Measurements from ENCODE around the gene AP1S1. TPM values are rescaled to one million over a fixed set of nuclear protein-coding genes. Genes with fewer than 3 reads are reported as not detected.
"Not testable (repeated sequence)": the region's sequence is repeated elsewhere in the genome, so short reads cannot be mapped to it uniquely, and the experiment has no call there.

Gene AP1S1
- total and polyA plus RNA-seq, 2 donors (not counting 3 experiments of a cell fraction or from before 2014, with no cell fraction given): 93.3 to 106 TPM

GRCh38 chr7:101112233-101112632, 42.0 kb upstream of the AP1S1 start:
- Histone ChIP-seq H3K4me3 (replicated peaks in 1 of 3; ENCODE audit: insufficient read depth in 1 of 3, low read depth in 1 of 3, low read length in 3 of 3) (no peak overlapping the region), H3K79me2 (ENCODE audit: control insufficient read depth, insufficient read depth, low read length) (peaks cover 8% of the 10 kb centered on the region), H3K36me3 (ENCODE audit: control insufficient read depth in 2 of 2, extremely low read depth in 1 of 2, insufficient read depth in 2 of 2, low read length in 2 of 2) (no peaks in the 10 kb centered on the region), H3K9me1 (replicated peaks; ENCODE audit: control insufficient read depth, extremely low read depth, insufficient read depth, low read length) (no peaks in the 10 kb centered on the region), H3K27me3 (ENCODE audit: control insufficient read depth in 2 of 2, insufficient read depth in 2 of 2, low read length in 2 of 2) (no peaks in the 10 kb centered on the region), H3K4me1 (ENCODE audit: control insufficient read depth, extremely low read depth, insufficient read depth, low read length) (peaks cover 64% of the 10 kb centered on the region), H3K27ac (ENCODE audit: insufficient read depth, low read depth, low read length) (peak overlapping the region; percentile 94), H2AFZ (ENCODE audit: low read depth, low read length) (no peak overlapping the region), H4K20me1 (replicated peaks; ENCODE audit: control insufficient read depth, extremely low read depth, insufficient read depth, low read length) (no peaks in the 10 kb centered on the region), H3K4me2 (ENCODE audit: insufficient read depth, low read length) (peak overlapping the region; percentile 2), H3K9me3 (replicated peaks; ENCODE audit: control insufficient read depth, insufficient read depth, low read length) (no peaks in the 10 kb centered on the region), H3K9ac (replicated peaks; ENCODE audit: extremely low read depth, insufficient read depth, low read length) (peak overlapping the region; percentile 90)
- ChIA-PET POLR2A (interaction anchor here (0.9 to 8.8 kb wide), 10 partner anchors 9 to 223 kb away, joined by 3 to 132 read pairs (median 9); partner anchors contain the start of genes SERPINE1, TRIM56 and UFSP1), CTCF (interaction anchor here (0.8 to 3.7 kb wide), 12 partner anchors 9 to 35 kb away, joined by 3 to 25 read pairs (median 6); partner anchors contain the start of genes SERPINE1 and TRIM56)
- TF ChIP-seq MAX (IDR thresholded peaks at IDR 0.05; ENCODE audit: insufficient read depth, insufficient read length) (no peak), EZH2 (IDR thresholded peaks at IDR 0.05; ENCODE audit: borderline replicate concordance, low read depth, low read length, severe bottlenecking) (no peak), CTCF (IDR thresholded peaks at IDR 0.05; ENCODE audit: extremely low read depth in 1 of 2, insufficient read depth in 1 of 2, low read depth in 1 of 2, low read length in 2 of 2) (no peak), JUN (IDR thresholded peaks at IDR 0.05; ENCODE audit: borderline replicate concordance, insufficient read depth, insufficient read length, low read depth) (peak; percentile 96), GATA2 (IDR thresholded peaks at IDR 0.05; ENCODE audit: insufficient read depth, insufficient read length, low read depth, low read length) (peak; percentile 69), MYC (IDR thresholded peaks at IDR 0.05; ENCODE audit: low read depth, low read length) (no peak), POLR2A (IDR thresholded peaks at IDR 0.05; ENCODE audit: low read depth, low read length) (peak; percentile 78), POLR2AphosphoS5 (IDR thresholded peaks at IDR 0.05; ENCODE audit: insufficient read depth, low read depth, low read length) (peak; percentile 99), FOS (IDR thresholded peaks at IDR 0.05; ENCODE audit: borderline replicate concordance, insufficient read depth, low read length) (peak; percentile 97)
- BruUV-seq (replicated peaks): no TSS peak
- peak; percentile 100 for DNase-seq (ENCODE audit: low read depth, low spot score)
- intact Hi-C loops (cut with micrococcal nuclease): loop anchor here (1.0 kb wide), 5 partner anchors 10 to 26 kb away; no protein-coding TSS in a partner anchor
- dilution Hi-C loops (cut with MboI; ENCODE audit: extremely low pct_ligation_motif_present, low sequenced_read_pairs): no loop called here
- peak; percentile 98 for FAIRE-seq

GRCh38 chr7:101113140-101113539, 41.1 kb upstream of the AP1S1 start:
- H3K4me3 ChIP-seq (replicated peaks in 1 of 3; ENCODE audit: insufficient read depth in 1 of 3, low read depth in 1 of 3, low read length in 3 of 3); FAIRE-seq; DNase-seq (ENCODE audit: low read depth, low spot score); H2AFZ ChIP-seq (ENCODE audit: low read depth, low read length); H3K9me1 ChIP-seq (replicated peaks; ENCODE audit: control insufficient read depth, extremely low read depth, insufficient read depth, low read length); H4K20me1 ChIP-seq (replicated peaks; ENCODE audit: control insufficient read depth, extremely low read depth, insufficient read depth, low read length); BruUV-seq (replicated peaks); H3K4me2 ChIP-seq (ENCODE audit: insufficient read depth, low read length); H3K36me3 ChIP-seq (ENCODE audit: control insufficient read depth in 2 of 2, extremely low read depth in 1 of 2, insufficient read depth in 2 of 2, low read length in 2 of 2); dilution Hi-C loops (cut with MboI; ENCODE audit: extremely low pct_ligation_motif_present, low sequenced_read_pairs); H3K27me3 ChIP-seq (ENCODE audit: control insufficient read depth in 2 of 2, insufficient read depth in 2 of 2, low read length in 2 of 2); H3K9me3 ChIP-seq (replicated peaks; ENCODE audit: control insufficient read depth, insufficient read depth, low read length); intact Hi-C loops (cut with micrococcal nuclease); H3K79me2 ChIP-seq (ENCODE audit: control insufficient read depth, insufficient read depth, low read length): not testable (repeated sequence)
- Histone ChIP-seq H3K9ac (replicated peaks; ENCODE audit: extremely low read depth, insufficient read depth, low read length) (peak overlapping the region; percentile 78), H3K27ac (ENCODE audit: insufficient read depth, low read depth, low read length) (peak overlapping the region; percentile 94), H3K4me1 (ENCODE audit: control insufficient read depth, extremely low read depth, insufficient read depth, low read length) (peaks cover 67% of the 10 kb centered on the region)
- ChIA-PET CTCF (interaction anchor here (1.0 to 3.7 kb wide), 5 partner anchors 9 to 24 kb away, joined by 3 to 25 read pairs (median 6); partner anchors contain the start of gene SERPINE1), POLR2A (interaction anchor here (4.6 to 8.8 kb wide), 2 partner anchors 10 to 15 kb away, joined by 49 to 132 read pairs; partner anchors contain the start of gene SERPINE1)

All from endothelial cell of umbilical vein (primary cell).